SK-N-SH treated with all-trans-retinoic acid at 6 μM for 48 hours (cell line): ENCODE measurements around the gene SLC44A3.

Experiments used
- ARNTL ChIP-seq: fragments of 450-650 bp; formaldehyde crosslinking; IDR thresholded peaks from 2 replicates; pipeline ENCODE4 v1.5.0; 2020; ENCODE audit warnings: low read depth, mild to moderate bottlenecking, moderate library complexity, borderline replicate concordance
- ESRRG ChIP-seq: fragments of 250-450 bp; sonication (Bioruptor Pico); IDR thresholded peaks from 2 replicates; pipeline ENCODE4 v1.6.1; 2021; ENCODE audit warnings: mild to moderate bottlenecking
- GLIS3 ChIP-seq: fragments of 250-450 bp; sonication (Bioruptor Pico); IDR thresholded peaks from 2 replicates; pipeline ENCODE4 v1.5.0; 2020; ENCODE audit warnings: mild to moderate bottlenecking, moderate library complexity
- TOX ChIP-seq: fragments of 250-450 bp; sonication (Bioruptor Pico); IDR thresholded peaks from 2 replicates; pipeline ENCODE4 v1.8.0; 2021; ENCODE audit warnings: mild to moderate bottlenecking, moderate library complexity, borderline replicate concordance
- ZFP30 ChIP-seq: fragments of 450-650 bp; formaldehyde crosslinking; IDR thresholded peaks from 2 replicates; pipeline ENCODE4 v1.5.0; 2022; ENCODE audit warnings: mild to moderate bottlenecking, moderate library complexity
- ZNF565 ChIP-seq: fragments of 450-650 bp; formaldehyde crosslinking; conservative IDR thresholded peaks from 2 replicates; pipeline ENCODE4 v1.5.0; 2020; ENCODE audit warnings: low read depth, mild to moderate bottlenecking, moderate library complexity
- ZNF8 ChIP-seq: fragments of 450-650 bp; formaldehyde crosslinking; IDR thresholded peaks from 2 replicates; pipeline ENCODE4 v1.5.0; 2020; ENCODE audit warnings: mild to moderate bottlenecking, moderate library complexity
- TF ChIP-seq, protein P1 (sequence below): fragments of 250-450 bp; sonication (Bioruptor Pico); IDR thresholded peaks from 2 replicates; pipeline ENCODE4 v1.8.0; 2020; ENCODE audit warnings: mild to moderate bottlenecking, moderate library complexity, borderline replicate concordance
- TF ChIP-seq, protein P2 (sequence below): fragments of 250-450 bp; sonication (Bioruptor Pico); IDR thresholded peaks from 2 replicates; pipeline ENCODE4 v1.5.0; 2020; ENCODE audit warnings: mild to moderate bottlenecking, moderate library complexity
- TF ChIP-seq, protein P3 (sequence below): fragments of 250-450 bp; sonication (Bioruptor Pico); IDR thresholded peaks from 2 replicates; pipeline ENCODE4 v1.5.1; 2020; ENCODE audit warnings: low read depth, mild to moderate bottlenecking, moderate library complexity

DNA sequence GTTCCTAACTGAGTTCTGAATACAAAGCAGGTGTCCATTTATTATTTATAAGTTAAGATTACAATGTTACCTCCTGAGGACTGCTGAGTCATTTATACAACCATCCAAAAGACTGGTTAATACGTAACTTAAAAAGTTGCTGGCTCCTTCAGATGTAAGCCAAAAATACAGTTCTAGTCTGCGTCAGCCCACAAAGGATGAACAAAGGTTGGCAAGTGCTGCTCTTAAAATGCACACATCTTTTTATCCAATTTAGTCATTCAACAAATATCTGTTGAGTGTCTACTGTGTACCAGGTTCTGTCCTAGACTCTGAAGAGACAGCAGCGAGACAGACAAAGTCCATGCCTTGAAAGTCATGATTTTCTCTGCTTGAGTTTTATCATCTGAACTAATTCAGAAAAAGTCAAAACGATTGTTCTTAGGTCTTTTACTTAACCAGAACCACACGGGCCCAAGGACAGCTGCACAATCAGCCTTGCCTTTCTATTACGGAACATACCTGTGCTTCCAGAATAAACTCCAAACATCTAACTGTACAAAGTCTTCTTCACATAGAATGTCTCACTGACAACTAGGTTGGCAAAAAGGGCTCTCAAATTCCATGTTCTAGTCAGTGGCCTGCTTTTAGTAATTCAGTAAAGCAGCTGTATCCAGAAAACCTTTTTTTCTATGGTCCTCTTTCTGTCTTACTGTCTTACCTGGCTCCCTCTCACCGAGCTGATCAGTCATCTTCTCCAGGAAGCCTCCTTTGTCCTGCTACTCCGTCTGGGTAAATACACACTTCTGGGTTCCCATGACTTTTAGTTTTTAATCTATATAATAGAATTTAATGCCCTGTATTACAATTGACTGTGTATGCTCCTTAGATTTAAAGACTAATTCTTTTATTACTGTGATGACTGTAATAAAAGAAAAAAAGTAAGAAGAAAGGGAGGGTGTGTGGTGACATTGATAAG lies 122.3 kb downstream of the SLC44A3 start:
- TF ChIP-seq ESRRG, result no peak
- TF ChIP-seq ZNF565 (CRISPR knock-in tag), result no peak
- TF ChIP-seq ARNTL (CRISPR knock-in tag), result no peak
- no peak for TF ChIP-seq ZNF8 (CRISPR knock-in tag)
- TF ChIP-seq GLIS3, result no peak
- TF ChIP-seq, protein P1, sequence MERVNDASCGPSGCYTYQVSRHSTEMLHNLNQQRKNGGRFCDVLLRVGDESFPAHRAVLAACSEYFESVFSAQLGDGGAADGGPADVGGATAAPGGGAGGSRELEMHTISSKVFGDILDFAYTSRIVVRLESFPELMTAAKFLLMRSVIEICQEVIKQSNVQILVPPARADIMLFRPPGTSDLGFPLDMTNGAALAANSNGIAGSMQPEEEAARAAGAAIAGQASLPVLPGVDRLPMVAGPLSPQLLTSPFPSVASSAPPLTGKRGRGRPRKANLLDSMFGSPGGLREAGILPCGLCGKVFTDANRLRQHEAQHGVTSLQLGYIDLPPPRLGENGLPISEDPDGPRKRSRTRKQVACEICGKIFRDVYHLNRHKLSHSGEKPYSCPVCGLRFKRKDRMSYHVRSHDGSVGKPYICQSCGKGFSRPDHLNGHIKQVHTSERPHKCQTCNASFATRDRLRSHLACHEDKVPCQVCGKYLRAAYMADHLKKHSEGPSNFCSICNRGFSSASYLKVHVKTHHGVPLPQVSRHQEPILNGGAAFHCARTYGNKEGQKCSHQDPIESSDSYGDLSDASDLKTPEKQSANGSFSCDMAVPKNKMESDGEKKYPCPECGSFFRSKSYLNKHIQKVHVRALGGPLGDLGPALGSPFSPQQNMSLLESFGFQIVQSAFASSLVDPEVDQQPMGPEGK (CRISPR knock-in tag), result no peak
- TF ChIP-seq ZFP30 (CRISPR knock-in tag), result no peak
- TF ChIP-seq TOX (CRISPR knock-in tag), result no peak
- TF ChIP-seq, protein P2, sequence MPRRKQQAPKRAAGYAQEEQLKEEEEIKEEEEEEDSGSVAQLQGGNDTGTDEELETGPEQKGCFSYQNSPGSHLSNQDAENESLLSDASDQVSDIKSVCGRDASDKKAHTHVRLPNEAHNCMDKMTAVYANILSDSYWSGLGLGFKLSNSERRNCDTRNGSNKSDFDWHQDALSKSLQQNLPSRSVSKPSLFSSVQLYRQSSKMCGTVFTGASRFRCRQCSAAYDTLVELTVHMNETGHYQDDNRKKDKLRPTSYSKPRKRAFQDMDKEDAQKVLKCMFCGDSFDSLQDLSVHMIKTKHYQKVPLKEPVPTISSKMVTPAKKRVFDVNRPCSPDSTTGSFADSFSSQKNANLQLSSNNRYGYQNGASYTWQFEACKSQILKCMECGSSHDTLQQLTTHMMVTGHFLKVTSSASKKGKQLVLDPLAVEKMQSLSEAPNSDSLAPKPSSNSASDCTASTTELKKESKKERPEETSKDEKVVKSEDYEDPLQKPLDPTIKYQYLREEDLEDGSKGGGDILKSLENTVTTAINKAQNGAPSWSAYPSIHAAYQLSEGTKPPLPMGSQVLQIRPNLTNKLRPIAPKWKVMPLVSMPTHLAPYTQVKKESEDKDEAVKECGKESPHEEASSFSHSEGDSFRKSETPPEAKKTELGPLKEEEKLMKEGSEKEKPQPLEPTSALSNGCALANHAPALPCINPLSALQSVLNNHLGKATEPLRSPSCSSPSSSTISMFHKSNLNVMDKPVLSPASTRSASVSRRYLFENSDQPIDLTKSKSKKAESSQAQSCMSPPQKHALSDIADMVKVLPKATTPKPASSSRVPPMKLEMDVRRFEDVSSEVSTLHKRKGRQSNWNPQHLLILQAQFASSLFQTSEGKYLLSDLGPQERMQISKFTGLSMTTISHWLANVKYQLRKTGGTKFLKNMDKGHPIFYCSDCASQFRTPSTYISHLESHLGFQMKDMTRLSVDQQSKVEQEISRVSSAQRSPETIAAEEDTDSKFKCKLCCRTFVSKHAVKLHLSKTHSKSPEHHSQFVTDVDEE (CRISPR knock-in tag), result no peak
- TF ChIP-seq, protein P3, sequence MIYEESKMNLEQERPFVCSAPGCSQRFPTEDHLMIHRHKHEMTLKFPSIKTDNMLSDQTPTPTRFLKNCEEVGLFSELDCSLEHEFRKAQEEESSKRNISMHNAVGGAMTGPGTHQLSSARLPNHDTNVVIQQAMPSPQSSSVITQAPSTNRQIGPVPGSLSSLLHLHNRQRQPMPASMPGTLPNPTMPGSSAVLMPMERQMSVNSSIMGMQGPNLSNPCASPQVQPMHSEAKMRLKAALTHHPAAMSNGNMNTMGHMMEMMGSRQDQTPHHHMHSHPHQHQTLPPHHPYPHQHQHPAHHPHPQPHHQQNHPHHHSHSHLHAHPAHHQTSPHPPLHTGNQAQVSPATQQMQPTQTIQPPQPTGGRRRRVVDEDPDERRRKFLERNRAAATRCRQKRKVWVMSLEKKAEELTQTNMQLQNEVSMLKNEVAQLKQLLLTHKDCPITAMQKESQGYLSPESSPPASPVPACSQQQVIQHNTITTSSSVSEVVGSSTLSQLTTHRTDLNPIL (CRISPR knock-in tag), result no peak
